22Rv1 (cell line): ENCODE results near the gene TDG.

Experiments used
- ZFX ChIP-seq: fragments of 450-650 bp; IDR thresholded peaks from 2 replicates; pipeline ENCODE4 v1.6.1; 2017; ENCODE audit warnings: antibody characterized with exemption, borderline replicate concordance
- TF ChIP-seq, protein P1 (sequence below): fragments of 450-650 bp; IDR thresholded peaks from 2 replicates; pipeline ENCODE4 v1.5.1; 2017; ENCODE audit warnings: mild to moderate bottlenecking

- TF ChIP-seq, protein P1, sequence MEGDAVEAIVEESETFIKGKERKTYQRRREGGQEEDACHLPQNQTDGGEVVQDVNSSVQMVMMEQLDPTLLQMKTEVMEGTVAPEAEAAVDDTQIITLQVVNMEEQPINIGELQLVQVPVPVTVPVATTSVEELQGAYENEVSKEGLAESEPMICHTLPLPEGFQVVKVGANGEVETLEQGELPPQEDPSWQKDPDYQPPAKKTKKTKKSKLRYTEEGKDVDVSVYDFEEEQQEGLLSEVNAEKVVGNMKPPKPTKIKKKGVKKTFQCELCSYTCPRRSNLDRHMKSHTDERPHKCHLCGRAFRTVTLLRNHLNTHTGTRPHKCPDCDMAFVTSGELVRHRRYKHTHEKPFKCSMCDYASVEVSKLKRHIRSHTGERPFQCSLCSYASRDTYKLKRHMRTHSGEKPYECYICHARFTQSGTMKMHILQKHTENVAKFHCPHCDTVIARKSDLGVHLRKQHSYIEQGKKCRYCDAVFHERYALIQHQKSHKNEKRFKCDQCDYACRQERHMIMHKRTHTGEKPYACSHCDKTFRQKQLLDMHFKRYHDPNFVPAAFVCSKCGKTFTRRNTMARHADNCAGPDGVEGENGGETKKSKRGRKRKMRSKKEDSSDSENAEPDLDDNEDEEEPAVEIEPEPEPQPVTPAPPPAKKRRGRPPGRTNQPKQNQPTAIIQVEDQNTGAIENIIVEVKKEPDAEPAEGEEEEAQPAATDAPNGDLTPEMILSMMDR = no peak
- no peak for TF ChIP-seq ZFX
Observed at GRCh38 chr12:103996595-103996994, 30.9 kb downstream of the TDG start.
